Activated CD4-positive, alpha-beta T cell treated with anti-CD3 and anti-CD28 coated beads, Interleukin-2, amount 10 ng/mL, durations not matched to agents 7 days and 5 days (primary cell): ENCODE measurements around the gene THOC7. TPM values are rescaled to one million over a fixed set of nuclear protein-coding genes. Genes with fewer than 3 reads are reported as not detected.

ENCODE experiments used
- CTCF ChIA-PET: fragments of 350-600 bp; sonication (Branson Sonifier 250); formaldehyde crosslinking; loops from one replicate; lab custom pipeline; 2021; ENCODE audit warnings: antibody characterized with exemption; lab: Charles Lee
- POLR2A ChIA-PET: fragments of 350-600 bp; sonication (Branson Sonifier 250); formaldehyde crosslinking; loops from one replicate; lab custom pipeline; 2021; ENCODE audit warnings: antibody characterized with exemption; lab: Charles Lee
- DNase-seq: peaks from one replicate; pipeline ENCODE4 v3.0.0-alpha.2; 2020
- H3K27ac Mint-ChIP-seq: one replicate; pipeline ENCODE4 v1.8.0; 2021; ENCODE audit warnings: mild to moderate bottlenecking, moderate library complexity, mixed read lengths
- H3K27me3 Mint-ChIP-seq: one replicate; pipeline ENCODE4 v1.8.0; 2021; ENCODE audit warnings: mixed read lengths
- H3K36me3 Mint-ChIP-seq: one replicate; pipeline ENCODE4 v1.8.0; 2021; ENCODE audit warnings: low read depth, mixed read lengths
- H3K4me1 Mint-ChIP-seq: one replicate; pipeline ENCODE4 v1.8.0; 2021; ENCODE audit warnings: mixed read lengths
- H3K4me3 Mint-ChIP-seq: one replicate; pipeline ENCODE4 v1.8.0; 2021; ENCODE audit warnings: mild to moderate bottlenecking, moderate library complexity, mixed read lengths
- H3K9me3 Mint-ChIP-seq: one replicate; pipeline ENCODE4 v1.8.0; 2021; ENCODE audit warnings: mixed read lengths
- total RNA-seq, 2 experiments: library from RNA; stranded (reverse); gene quantifications; one replicate each; pipeline ENCODE4 v1.2.3, GENCODE V29; 2021

THOC7 gene
- 10 to 100 TPM; 62.2 to 68.8 TPM for total RNA-seq

GRCh38 chr3:63863150-63864007 lies at the start of gene THOC7, which contains the start of gene ATXN7:
TSS of gene THOC7 (minus strand) at chr3:63863805. CDS start at chr3:63863790, 15 bp downstream.
TSS of gene ATXN7 (plus strand) at chr3:63863867. CDS start at chr3:63912599, 48,732 bp downstream.
- Mint-ChIP-seq H3K4me3 (peak within 1 kb of the TSS; percentile 92), H3K27ac (peak within 1 kb of the TSS; percentile 98), H3K27me3 (no peaks in the 10 kb centered on the region), H3K36me3 (peaks cover 34% of the 10 kb centered on the region), H3K9me3 (no peaks in the 10 kb centered on the region), H3K4me1 (peaks cover 62% of the 10 kb centered on the region)
- ChIA-PET POLR2A (no interaction called here), CTCF (no interaction called here)
- peak; percentile 70 for DNase-seq

- H3K4me3 Mint-ChIP-seq: peak overlapping the region; percentile 89
- H3K27me3 Mint-ChIP-seq: no peaks in the 10 kb centered on the region
- H3K27ac Mint-ChIP-seq: peak overlapping the region; percentile 96
- peaks cover 54% of the 10 kb centered on the region for H3K4me1 Mint-ChIP-seq
- H3K9me3 Mint-ChIP-seq: no peaks in the 10 kb centered on the region
- DNase-seq: peak; percentile 52
- H3K36me3 Mint-ChIP-seq: peaks cover 38% of the 10 kb centered on the region
- CTCF ChIA-PET: interaction anchor here (1.4 kb wide), 1 partner anchor 28 kb away, joined by 3 read pairs; no protein-coding TSS in a partner anchor
- POLR2A ChIA-PET: interaction anchor here (0.9 kb wide), 1 partner anchor 20 kb away, joined by 3 read pairs; no protein-coding TSS in a partner anchor
Observed at GRCh38 chr3:63912768-63913588, 49.4 kb upstream of the THOC7 start.

GRCh38 chr3:63911873-63912767 lies 48.5 kb upstream of the THOC7 start, which contains the start of gene SCAANT1:
TSS of gene SCAANT1 (minus strand) at chr3:63912383.
- H3K27ac Mint-ChIP-seq: peak within 1 kb of the TSS; percentile 96
- peak within 1 kb of the TSS; percentile 89 for H3K4me3 Mint-ChIP-seq
- peak; percentile 79 for DNase-seq
- H3K36me3 Mint-ChIP-seq: peaks cover 30% of the 10 kb centered on the region
- CTCF ChIA-PET: interaction anchor here (1.4 kb wide), 2 partner anchors 27 to 50 kb away, joined by 3 to 4 read pairs; no protein-coding TSS in a partner anchor
- H3K4me1 Mint-ChIP-seq: peaks cover 48% of the 10 kb centered on the region
- POLR2A ChIA-PET: interaction anchor here (0.9 kb wide), 2 partner anchors 21 to 39 kb away, joined by 3 read pairs; no protein-coding TSS in a partner anchor
- H3K9me3 Mint-ChIP-seq: no peaks in the 10 kb centered on the region
- no peaks in the 10 kb centered on the region for H3K27me3 Mint-ChIP-seq

- peaks cover 46% of the 10 kb centered on the region for H3K4me1 Mint-ChIP-seq
- POLR2A ChIA-PET: interaction anchor here (0.9 kb wide), 1 partner anchor 40 kb away, joined by 3 read pairs; no protein-coding TSS in a partner anchor
Observed at GRCh38 chr3:63911509-63911872, 47.9 kb upstream of the THOC7 start.

GRCh38 chr3:63910891-63911290 lies 47.3 kb upstream of the THOC7 start:
- ChIA-PET POLR2A (no interaction called here), CTCF (interaction anchor here (1.4 kb wide), 1 partner anchor 51 kb away, joined by 4 read pairs; no protein-coding TSS in a partner anchor)
- Mint-ChIP-seq H3K36me3 (peaks cover 22% of the 10 kb centered on the region), H3K27me3 (no peaks in the 10 kb centered on the region), H3K9me3 (no peaks in the 10 kb centered on the region), H3K27ac (peak overlapping the region; percentile 96), H3K4me1 (peaks cover 43% of the 10 kb centered on the region), H3K4me3 (peak overlapping the region; percentile 73)
- DNase-seq: peak; percentile 27

More at GRCh38 chr3:63911509-63911872, 47.9 kb upstream of the THOC7 start:
- H3K36me3 Mint-ChIP-seq: peaks cover 25% of the 10 kb centered on the region
- no peaks in the 10 kb centered on the region for H3K27me3 Mint-ChIP-seq
- DNase-seq: no peak
- H3K9me3 Mint-ChIP-seq: no peaks in the 10 kb centered on the region
- peak overlapping the region; percentile 73 for H3K4me3 Mint-ChIP-seq
- H3K27ac Mint-ChIP-seq: peak overlapping the region; percentile 96
- CTCF ChIA-PET: interaction anchor here (1.4 kb wide), 2 partner anchors 26 to 50 kb away, joined by 3 to 4 read pairs; no protein-coding TSS in a partner anchor

- Mint-ChIP-seq H3K36me3 (peaks cover 21% of the 10 kb centered on the region), H3K9me3 (no peaks in the 10 kb centered on the region), H3K4me1 (peaks cover 41% of the 10 kb centered on the region), H3K27me3 (no peaks in the 10 kb centered on the region), H3K27ac (peak overlapping the region; percentile 50), H3K4me3 (no peak overlapping the region)
- no peak for DNase-seq
- POLR2A ChIA-PET: no interaction called here
- CTCF ChIA-PET: no interaction called here
Observed at GRCh38 chr3:63910001-63910400, 46.4 kb upstream of the THOC7 start.

GRCh38 chr3:63909431-63909830 lies 45.8 kb upstream of the THOC7 start:
- Mint-ChIP-seq H3K4me1 (peaks cover 35% of the 10 kb centered on the region), H3K27ac (no peak overlapping the region), H3K9me3 (no peaks in the 10 kb centered on the region), H3K4me3 (no peak overlapping the region), H3K36me3 (peaks cover 22% of the 10 kb centered on the region), H3K27me3 (no peaks in the 10 kb centered on the region)
- POLR2A ChIA-PET: no interaction called here
- CTCF ChIA-PET: no interaction called here
- no peak for DNase-seq

- Mint-ChIP-seq H3K4me1 (peaks cover 28% of the 10 kb centered on the region), H3K9me3 (no peaks in the 10 kb centered on the region), H3K27ac (no peak overlapping the region), H3K4me3 (no peak overlapping the region), H3K27me3 (no peaks in the 10 kb centered on the region), H3K36me3 (peaks cover 17% of the 10 kb centered on the region)
- CTCF ChIA-PET: no interaction called here
- POLR2A ChIA-PET: no interaction called here
- DNase-seq: no peak
Observed at GRCh38 chr3:63908776-63909175, 45.2 kb upstream of the THOC7 start.

- DNase-seq: no peak
- ChIA-PET CTCF (no interaction called here), POLR2A (no interaction called here)
- Mint-ChIP-seq H3K4me1 (peaks cover 23% of the 10 kb centered on the region), H3K27ac (no peak overlapping the region), H3K36me3 (peaks cover 17% of the 10 kb centered on the region), H3K27me3 (no peaks in the 10 kb centered on the region), H3K9me3 (no peaks in the 10 kb centered on the region), H3K4me3 (no peak overlapping the region)
Observed at GRCh38 chr3:63908081-63908736, 44.6 kb upstream of the THOC7 start.

- Mint-ChIP-seq H3K27me3 (no peaks in the 10 kb centered on the region), H3K4me3 (no peak overlapping the region), H3K36me3 (peaks cover 27% of the 10 kb centered on the region), H3K9me3 (no peaks in the 10 kb centered on the region), H3K4me1 (peaks cover 16% of the 10 kb centered on the region), H3K27ac (no peak overlapping the region)
- POLR2A ChIA-PET: no interaction called here
- no peak for DNase-seq
- CTCF ChIA-PET: no interaction called here
Observed at GRCh38 chr3:63905731-63906620, 42.4 kb upstream of the THOC7 start.

GRCh38 chr3:63900459-63900858 lies 36.9 kb upstream of the THOC7 start:
- no peak for DNase-seq
- ChIA-PET CTCF (no interaction called here), POLR2A (no interaction called here)
- Mint-ChIP-seq H3K27ac (no peak overlapping the region), H3K4me3 (no peak overlapping the region), H3K9me3 (no peaks in the 10 kb centered on the region), H3K36me3 (peaks cover 46% of the 10 kb centered on the region), H3K27me3 (no peaks in the 10 kb centered on the region), H3K4me1 (peaks cover 25% of the 10 kb centered on the region)
